NK-92 (cell line): ENCODE measurements around the gene C10orf71.

Experiments used
- DNase-seq: peaks from one replicate; lab custom pipeline; 2025; ENCODE audit not compliant: unreplicated experiment; lab: John Stamatoyannopoulos, UW

The C10orf71 gene

GRCh38 chr10:49298983-49299815 lies at the start of gene C10orf71:
TSS of gene C10orf71 (plus strand) at chr10:49299170. CDS start at chr10:49322546, 23,376 bp downstream.
- no peak for DNase-seq

GRCh38 chr10:49252313-49253034 lies 46.5 kb upstream of the C10orf71 start:
- DNase-seq, result no peak

GRCh38 chr10:49253340-49253906 lies 45.5 kb upstream of the C10orf71 start:
- DNase-seq, result no peak

- no peak for DNase-seq
Measured at GRCh38 chr10:49254150-49254549, 44.8 kb upstream of the C10orf71 start.

GRCh38 chr10:49254556-49255318 lies 44.2 kb upstream of the C10orf71 start:
- DNase-seq, result no peak

- no peak for DNase-seq
Measured at GRCh38 chr10:49255883-49256282, 43.1 kb upstream of the C10orf71 start.

- DNase-seq, result no peak
Measured at GRCh38 chr10:49257154-49257553, 41.8 kb upstream of the C10orf71 start.

- DNase-seq, result no peak
Measured at GRCh38 chr10:49257626-49258349, 41.2 kb upstream of the C10orf71 start.

GRCh38 chr10:49258350-49258683 lies 40.7 kb upstream of the C10orf71 start:
- DNase-seq, result no peak

- DNase-seq, result no peak
Measured at GRCh38 chr10:49260644-49261296, 38.2 kb upstream of the C10orf71 start.

- DNase-seq, result no peak
Measured at GRCh38 chr10:49263591-49263990, 35.4 kb upstream of the C10orf71 start.

- no peak for DNase-seq
Measured at GRCh38 chr10:49264177-49264677, 34.7 kb upstream of the C10orf71 start.

- DNase-seq, result no peak
Measured at GRCh38 chr10:49265885-49266284, 33.1 kb upstream of the C10orf71 start.

GRCh38 chr10:49268185-49268584 lies 30.8 kb upstream of the C10orf71 start:
- no peak for DNase-seq

GRCh38 chr10:49269523-49269922 lies 29.4 kb upstream of the C10orf71 start:
- DNase-seq, result no peak

GRCh38 chr10:49270565-49270964 lies 28.4 kb upstream of the C10orf71 start:
- no peak for DNase-seq

GRCh38 chr10:49271346-49271745 lies 27.6 kb upstream of the C10orf71 start:
- DNase-seq, result no peak

GRCh38 chr10:49272251-49273081 lies 26.5 kb upstream of the C10orf71 start:
- no peak for DNase-seq

GRCh38 chr10:49273082-49273465 lies 25.9 kb upstream of the C10orf71 start:
- no peak for DNase-seq
